NCI-H748 treated with DMSO at 0.1 percent for 48 hours (cell line): ENCODE measurements around the gene ANKRD34A.

Experiments used
- DNase-seq: peaks from one replicate; lab custom pipeline; 2025; lab: John Stamatoyannopoulos, UW

The ANKRD34A gene

DNA sequence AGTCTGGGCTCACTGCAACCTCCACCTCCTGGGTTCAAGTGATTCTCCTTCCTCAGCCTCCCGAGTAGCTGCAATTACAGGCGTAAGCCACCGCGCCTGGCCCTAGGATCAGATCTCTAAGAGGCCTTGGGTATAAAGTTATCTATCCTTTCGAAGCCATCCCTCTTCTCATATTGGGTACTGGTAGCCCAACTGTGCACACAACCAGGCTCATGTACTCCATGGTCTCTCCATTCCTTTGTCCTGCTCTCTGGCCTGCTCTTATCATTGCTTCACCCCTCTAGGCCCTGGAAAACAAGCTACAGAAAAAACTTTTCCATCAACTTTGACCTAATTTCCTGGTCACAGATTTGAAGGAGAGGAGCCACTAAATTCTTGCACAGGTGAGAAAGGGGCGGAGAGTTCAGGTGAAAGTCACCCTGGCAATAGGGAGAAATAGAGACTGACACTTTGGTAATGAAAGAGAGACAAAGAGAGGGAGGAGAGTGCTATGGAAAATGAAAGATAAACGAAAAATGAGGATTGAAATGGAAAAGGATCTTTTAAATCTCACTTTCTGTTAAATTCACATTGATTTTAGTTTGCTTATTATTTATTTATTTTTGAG is 26.0 kb upstream of the ANKRD34A start:
- DNase-seq = no peak

DNA sequence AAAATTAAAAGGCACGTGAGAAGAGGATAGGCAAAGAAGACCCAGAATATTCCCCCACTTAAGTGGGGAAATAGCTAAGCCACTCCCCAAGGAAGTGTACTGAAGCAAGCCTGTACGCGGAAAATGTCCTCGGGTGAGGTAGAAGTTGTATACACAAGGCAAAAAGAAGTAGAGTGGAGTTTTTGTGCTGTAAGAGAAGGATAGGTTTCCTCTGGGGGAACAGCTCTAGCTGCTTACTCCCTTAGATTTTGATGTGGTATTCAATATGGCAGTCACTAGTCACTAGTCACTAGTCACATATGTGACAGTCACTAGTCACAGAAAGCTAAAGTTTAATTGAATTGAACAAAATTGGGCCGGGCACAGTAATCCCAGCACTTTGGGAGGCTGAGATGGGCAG is 24.4 kb upstream of the ANKRD34A start:
- DNase-seq = no peak

DNA sequence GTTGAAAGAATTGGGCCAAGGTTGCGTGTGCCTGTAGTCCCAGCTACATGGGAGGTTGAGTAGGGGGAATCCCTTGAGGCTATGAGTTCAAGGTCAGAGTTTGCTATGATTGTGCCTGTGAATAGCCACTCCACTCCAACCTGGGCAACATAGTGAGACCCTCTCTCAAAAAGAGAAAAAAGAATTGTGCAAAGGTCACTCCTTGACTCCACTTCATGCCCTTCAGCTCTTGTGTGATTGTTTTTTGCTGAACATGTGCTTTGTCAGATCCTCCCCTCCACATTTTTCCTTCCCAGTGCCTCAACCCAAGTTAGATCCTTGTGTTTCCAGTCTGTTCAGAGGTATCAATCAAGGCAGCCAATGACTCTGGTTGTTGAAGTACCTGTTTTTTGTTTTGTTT is 23.6 kb upstream of the ANKRD34A start:
- no peak for DNase-seq

GRCh38 chr1:145986551-145986950 is 22.2 kb upstream of the ANKRD34A start:
- DNase-seq = no peak

DNA sequence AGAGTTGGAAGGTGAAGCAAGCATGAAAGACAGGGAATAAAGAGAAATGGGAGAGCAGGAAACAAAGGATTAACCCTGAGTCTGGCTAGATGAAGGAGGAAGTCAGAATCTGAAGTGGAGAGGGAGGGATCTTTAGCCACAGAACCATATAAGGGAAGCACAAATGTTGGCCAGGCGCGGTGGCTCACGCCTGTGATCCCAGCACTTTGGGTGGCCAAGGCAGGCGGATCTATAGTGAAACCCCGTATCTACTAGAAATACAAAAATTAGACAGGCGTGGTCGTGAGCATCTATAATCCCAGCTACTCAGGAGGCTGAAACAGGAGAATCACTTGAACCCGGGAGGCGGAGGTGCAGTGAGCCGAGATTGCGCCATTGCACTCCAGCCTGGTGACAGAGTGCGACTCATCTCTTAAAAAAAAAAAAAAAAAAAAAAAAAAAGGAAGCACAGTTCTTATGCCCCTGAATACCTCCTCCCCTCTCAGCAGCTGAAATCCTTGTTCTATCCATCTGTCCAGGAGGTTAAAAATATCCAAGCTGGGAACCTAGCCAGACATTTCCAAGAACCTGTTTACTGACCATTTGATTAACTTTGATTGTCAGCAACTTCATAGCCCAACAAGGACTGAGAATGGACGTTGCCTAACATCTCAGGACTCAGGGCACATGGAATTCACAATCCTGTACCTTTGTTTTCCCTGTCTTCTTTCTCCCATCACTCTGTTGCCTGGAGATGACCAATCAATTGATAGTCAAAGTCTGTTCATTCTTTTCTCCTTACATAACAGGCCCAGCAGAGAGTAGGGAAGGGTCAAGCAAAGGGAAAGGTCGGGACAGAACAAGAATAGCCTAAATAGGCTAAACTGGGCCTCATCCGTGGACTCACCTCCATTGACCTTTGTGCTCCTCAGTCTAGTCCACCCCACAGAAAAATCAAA is 21.4 kb upstream of the ANKRD34A start:
- no peak for DNase-seq

- DNase-seq = no peak
These were observed 20.7 kb upstream of the ANKRD34A start for GRCh38 chr1:145985129-145985501.

- DNase-seq = no peak
These were observed 19.8 kb upstream of the ANKRD34A start for GRCh38 chr1:145983960-145984830.

GRCh38 chr1:145983206-145983675 is 18.9 kb upstream of the ANKRD34A start:
- no peak for DNase-seq

- no peak for DNase-seq
These were observed 17.8 kb upstream of the ANKRD34A start for GRCh38 chr1:145982010-145982723.

DNA sequence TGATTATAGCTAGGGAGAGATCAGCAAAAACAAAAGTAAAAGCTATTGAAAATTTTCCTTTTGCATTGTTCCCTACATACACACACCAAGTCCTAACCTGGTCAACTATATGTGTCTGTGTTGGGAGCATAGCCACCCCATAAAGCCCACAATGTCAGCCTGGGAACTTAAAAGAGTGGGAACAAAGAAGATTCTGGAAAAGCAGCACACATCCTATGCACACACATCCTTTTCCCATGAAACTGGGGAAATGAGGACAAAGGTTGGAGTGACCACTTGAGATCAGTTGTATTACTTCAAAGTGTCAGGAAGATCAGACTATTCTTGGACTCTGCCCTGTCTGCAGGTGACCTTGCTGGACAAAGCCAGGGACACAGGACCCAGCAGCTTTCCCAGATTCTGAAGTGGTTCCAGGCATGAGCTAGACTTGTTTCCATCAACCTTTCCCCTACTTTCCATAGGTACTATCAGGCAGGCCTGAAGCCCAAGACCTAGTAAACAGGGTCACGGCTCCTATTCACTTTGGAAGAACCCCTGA is 16.2 kb upstream of the ANKRD34A start:
- no peak for DNase-seq

- DNase-seq = no peak
These were observed 15.5 kb upstream of the ANKRD34A start for GRCh38 chr1:145979746-145980456.

DNA sequence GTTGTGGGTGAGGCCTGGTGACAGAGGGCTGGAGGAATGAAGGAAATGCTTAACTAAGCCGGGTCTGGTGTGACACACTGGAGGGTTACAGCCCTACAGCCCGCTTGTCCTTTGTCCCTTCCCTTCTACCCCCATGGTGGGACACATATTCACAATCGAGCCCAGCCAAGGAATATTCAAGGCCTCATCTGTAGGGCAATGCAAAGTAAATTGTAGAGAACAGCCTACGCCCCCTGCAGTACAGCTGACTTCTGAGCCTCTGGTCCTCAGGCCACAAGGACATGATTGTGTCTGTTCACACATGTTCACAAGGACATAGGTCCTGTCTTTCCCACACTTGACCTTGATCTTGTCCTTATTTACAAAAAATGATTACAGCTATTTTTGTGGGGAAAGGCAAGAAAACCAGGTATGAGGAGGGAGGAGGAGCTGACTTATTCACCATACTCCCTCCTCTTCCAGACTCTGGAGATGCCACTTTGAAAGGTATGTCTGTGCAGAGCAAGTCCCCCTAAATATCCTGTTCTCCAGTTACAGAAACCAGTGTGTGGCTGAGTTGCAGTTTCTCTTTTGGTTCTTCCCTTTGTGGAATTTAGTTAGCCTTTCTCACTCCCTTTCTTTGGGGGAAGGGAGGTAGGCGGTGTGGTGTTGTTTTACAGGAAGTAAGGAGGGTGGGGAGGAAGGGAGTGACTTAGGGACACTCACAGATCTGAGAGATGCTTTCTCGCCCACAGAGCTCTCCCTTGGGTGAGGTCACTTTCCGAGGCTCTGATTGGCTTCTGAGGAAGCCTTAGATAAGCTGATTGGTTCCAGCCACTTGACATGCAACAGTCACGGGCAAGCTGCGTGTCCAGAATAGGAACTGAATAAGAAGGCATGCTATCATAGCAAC is 14.7 kb upstream of the ANKRD34A start:
- DNase-seq = peak; percentile 94

DNA sequence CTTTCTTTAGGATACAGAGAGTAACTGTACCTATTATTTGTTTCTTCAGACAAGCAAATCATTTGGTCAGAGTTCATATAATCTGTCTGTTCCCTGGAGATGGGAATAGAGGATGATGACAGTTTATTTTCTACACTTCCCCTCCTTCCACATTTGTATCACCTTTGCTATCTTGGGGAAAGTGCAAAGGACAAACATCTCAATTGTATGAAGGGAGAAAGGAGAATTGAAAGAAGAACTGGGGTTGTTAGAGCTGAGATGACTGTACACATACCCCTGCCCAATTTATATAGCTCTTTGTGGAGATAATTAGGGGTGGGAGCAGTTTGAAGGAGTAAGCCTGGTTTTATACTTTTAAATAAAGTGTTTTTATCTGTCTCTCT is 14.1 kb upstream of the ANKRD34A start:
- DNase-seq = no peak

DNA sequence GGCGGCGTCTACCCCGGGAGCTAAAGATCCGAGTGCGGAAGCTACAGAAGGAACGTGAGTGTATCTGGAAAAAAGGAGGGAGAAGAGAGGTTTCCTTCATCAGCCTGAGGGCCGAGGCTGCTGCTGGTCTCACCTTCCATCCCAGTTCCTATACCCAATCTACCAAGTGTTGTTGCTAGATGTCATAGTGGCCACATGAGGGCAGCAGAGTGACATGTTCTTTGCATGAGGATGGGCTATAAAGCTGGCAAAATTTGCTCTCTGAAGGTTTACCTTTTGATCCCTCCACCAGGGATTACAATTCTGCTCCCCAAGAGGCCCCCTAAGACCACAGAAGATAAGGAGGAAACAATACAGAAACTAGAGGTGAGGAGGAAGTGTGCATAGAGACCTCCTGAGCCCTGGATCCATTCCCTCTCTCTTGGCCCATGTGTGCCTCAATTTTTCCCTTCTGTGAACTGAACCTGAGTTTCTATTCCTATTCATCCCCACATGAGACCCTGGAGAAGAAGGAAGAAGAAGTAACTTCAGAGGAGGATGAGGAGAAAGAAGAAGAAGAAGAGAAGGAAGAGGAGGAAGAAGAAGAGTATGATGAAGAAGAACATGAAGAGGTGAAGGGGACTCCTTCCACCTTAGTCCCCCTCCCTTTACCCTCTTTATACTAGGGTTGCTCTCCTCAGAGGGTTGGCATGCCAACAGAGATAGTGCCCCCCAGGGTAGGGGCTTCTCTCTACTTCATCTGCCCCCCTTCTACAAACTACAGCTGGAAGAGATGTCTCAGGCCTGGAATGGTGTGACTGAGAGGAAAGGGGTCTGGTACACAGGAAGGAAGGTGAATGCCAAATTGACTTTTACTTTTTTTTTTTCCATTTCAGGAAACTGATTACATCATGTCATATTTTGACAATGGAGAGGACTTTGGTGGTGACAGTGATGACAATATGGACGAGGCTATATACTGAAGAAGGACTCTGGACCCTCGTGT is 13.4 kb upstream of the ANKRD34A start:
- DNase-seq = peak; percentile 86

- DNase-seq = no peak
These were observed 12.6 kb upstream of the ANKRD34A start for GRCh38 chr1:145977016-145977415.

DNA sequence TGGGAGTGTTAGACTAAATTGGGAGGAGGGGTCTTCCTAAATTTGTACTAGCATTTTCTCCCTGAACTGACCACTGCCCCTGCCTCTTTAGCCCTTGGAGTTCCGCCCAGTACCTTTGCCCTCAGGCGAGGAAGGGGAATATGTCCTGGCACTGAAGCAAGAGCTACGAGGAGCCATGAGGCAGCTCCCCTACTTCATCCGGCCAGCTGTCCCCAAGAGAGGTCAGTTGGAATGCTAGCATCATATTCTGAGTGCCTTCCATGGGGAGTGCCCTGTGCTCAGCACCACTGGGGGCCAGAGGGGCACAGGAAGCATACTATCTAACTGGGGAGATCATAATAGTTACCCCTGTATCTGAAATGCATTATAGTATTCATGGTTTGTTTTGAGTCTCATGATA is 10.8 kb upstream of the ANKRD34A start:
- DNase-seq = no peak

DNA sequence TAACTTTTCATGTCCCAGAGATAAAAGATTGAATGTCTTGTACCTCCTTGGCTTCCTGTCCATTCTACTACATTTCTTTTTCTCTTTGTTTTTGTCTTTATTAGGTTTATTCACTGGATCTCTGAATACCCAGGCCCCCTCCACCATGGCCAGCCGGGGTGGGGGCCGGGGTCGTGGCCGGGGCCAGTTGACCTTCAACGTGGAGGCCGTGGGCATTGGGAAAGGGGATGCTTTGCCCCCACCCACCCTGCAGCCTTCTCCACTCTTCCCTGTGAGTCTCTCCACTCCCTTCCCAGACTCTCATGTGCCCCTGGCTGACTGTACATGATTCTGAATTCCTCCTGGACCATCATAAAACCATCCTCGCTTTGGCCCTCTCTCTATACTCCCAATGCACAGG is 10.3 kb upstream of the ANKRD34A start:
- DNase-seq = no peak

GRCh38 chr1:145972580-145972979 is 8.2 kb upstream of the ANKRD34A start:
- no peak for DNase-seq

GRCh38 chr1:145967288-145967687 is 2.9 kb upstream of the ANKRD34A start:
- DNase-seq = no peak
